ENCODE measurements around the gene VIPR2.
"Not testable (repeated sequence)": the region's sequence is repeated elsewhere in the genome, so short reads cannot be mapped to it uniquely, and the experiment has no call there.

DNA sequence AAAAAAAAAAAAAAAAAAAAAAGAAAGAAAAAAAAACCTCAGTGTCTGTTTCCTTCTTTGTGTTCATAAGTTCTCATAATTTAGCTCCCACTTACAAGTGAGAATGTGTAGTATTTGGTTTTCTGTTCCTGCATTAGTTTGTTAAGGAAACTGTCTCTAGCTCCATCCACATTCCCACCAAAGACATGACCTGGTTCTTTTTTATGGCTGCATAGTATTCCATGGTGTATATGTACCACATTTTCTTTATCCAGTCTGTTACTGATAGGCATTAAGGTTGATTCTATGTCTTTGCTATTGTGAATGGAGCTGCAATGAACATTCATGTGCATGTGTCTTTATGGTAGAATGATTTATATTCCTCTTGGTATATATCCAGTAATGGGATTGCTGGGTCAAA, 21.4 kb downstream of the VIPR2 start:
- not testable (repeated sequence) for TF ChIP-seq POLR2A (IDR thresholded peaks at IDR 0.05)
- TF ChIP-seq, protein P1, sequence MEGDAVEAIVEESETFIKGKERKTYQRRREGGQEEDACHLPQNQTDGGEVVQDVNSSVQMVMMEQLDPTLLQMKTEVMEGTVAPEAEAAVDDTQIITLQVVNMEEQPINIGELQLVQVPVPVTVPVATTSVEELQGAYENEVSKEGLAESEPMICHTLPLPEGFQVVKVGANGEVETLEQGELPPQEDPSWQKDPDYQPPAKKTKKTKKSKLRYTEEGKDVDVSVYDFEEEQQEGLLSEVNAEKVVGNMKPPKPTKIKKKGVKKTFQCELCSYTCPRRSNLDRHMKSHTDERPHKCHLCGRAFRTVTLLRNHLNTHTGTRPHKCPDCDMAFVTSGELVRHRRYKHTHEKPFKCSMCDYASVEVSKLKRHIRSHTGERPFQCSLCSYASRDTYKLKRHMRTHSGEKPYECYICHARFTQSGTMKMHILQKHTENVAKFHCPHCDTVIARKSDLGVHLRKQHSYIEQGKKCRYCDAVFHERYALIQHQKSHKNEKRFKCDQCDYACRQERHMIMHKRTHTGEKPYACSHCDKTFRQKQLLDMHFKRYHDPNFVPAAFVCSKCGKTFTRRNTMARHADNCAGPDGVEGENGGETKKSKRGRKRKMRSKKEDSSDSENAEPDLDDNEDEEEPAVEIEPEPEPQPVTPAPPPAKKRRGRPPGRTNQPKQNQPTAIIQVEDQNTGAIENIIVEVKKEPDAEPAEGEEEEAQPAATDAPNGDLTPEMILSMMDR (IDR thresholded peaks at IDR 0.05): not testable (repeated sequence)
